ENCODE data around the gene EIF2S3. TPM values are rescaled to one million over a fixed set of nuclear protein-coding genes. Genes with fewer than 3 reads are reported as not detected.

Gene EIF2S3
- total RNA-seq, 2 experiments from 2014 or later: 197 to 202 TPM

GRCh38 chrX:24055043-24055356 lies 244 bp downstream of the EIF2S3 start:
- Histone ChIP-seq H3K27me3 (ENCODE audit: control insufficient read depth in 1 of 2, insufficient read depth in 2 of 2, low read length in 2 of 2) (no peaks in the 10 kb centered on the region), H3K9me3 (ENCODE audit: control insufficient read depth in 1 of 2, insufficient read depth in 1 of 2, low read length in 2 of 2) (no peaks in the 10 kb centered on the region), H3K27ac (ENCODE audit: low read depth in 1 of 2, low read length in 2 of 2) (peak overlapping the region; percentile 89 to 95), H3K4me1 (ENCODE audit: insufficient read depth, low read length) (peaks cover 5% of the 10 kb centered on the region), H3K4me3 (ENCODE audit: low read length) (peak overlapping the region; percentile 95), H3K36me3 (ENCODE audit: insufficient read depth, low read length) (peaks cover 13% of the 10 kb centered on the region)
- Mint-ChIP-seq H3K9me3 (no peaks in the 10 kb centered on the region), H3K36me3 (ENCODE audit: low read depth) (peaks cover 21% of the 10 kb centered on the region), H3K27ac (no peak overlapping the region), H3K4me1 (ENCODE audit: low read depth) (peaks cover 17% of the 10 kb centered on the region), H3K4me3 (no peak overlapping the region), H3K27me3 (no peaks in the 10 kb centered on the region)
- no peak for TF ChIP-seq CTCF (IDR thresholded peaks at IDR 0.05)
- DNase-seq (no peak), ATAC-seq (ENCODE audit: poor library complexity) (peak; percentile 3)
- POLR2A ChIA-PET: interaction anchor here (1.0 to 3.2 kb wide), 13 partner anchors 9 to 274 kb away, joined by 3 to 91 read pairs (median 9); partner anchors contain the start of genes APOO, CXorf58, KLHL15 and SAT1
- intact Hi-C loops (cut with DNase I, micrococcal nuclease): loop anchor here (2.0 to 10.0 kb wide), 6 partner anchors 30 to 383 kb away; partner anchors contain the start of gene ZFX (in 1 of the 2)
- CTCF ChIA-PET: interaction anchor here (0.6 to 3.5 kb wide), 23 partner anchors 8 to 1933 kb away, joined by 3 to 43 read pairs (median 4); partner anchors contain the start of genes APOO, CXorf58, KLHL15 and SAT1

- peaks cover 68% of the 10 kb centered on the region for H3K36me3 Mint-ChIP-seq (ENCODE audit: low read depth)
Measured at GRCh38 chrX:24063488-24063887, 8.7 kb downstream of the EIF2S3 start.

GRCh38 chrX:24069877-24070276 lies 15.1 kb downstream of the EIF2S3 start:
- Mint-ChIP-seq H3K4me3 (no peak overlapping the region), H3K27me3 (no peaks in the 10 kb centered on the region), H3K36me3 (ENCODE audit: low read depth) (peaks cover 61% of the 10 kb centered on the region), H3K27ac (no peak overlapping the region), H3K9me3 (no peaks in the 10 kb centered on the region), H3K4me1 (ENCODE audit: low read depth) (no peaks in the 10 kb centered on the region)
- no peak for ATAC-seq (ENCODE audit: poor library complexity)
- ChIA-PET POLR2A (no interaction called here), CTCF (no interaction called here)
- no peak for TF ChIP-seq CTCF (IDR thresholded peaks at IDR 0.05)
- Histone ChIP-seq H3K4me1 (ENCODE audit: insufficient read depth, low read length) (no peaks in the 10 kb centered on the region), H3K27ac (ENCODE audit: low read depth in 1 of 2, low read length in 2 of 2) (no peak overlapping the region), H3K4me3 (ENCODE audit: low read length) (no peak overlapping the region), H3K27me3 (ENCODE audit: control insufficient read depth in 1 of 2, insufficient read depth in 2 of 2, low read length in 2 of 2) (no peaks in the 10 kb centered on the region), H3K9me3 (ENCODE audit: control insufficient read depth in 1 of 2, insufficient read depth in 1 of 2, low read length in 2 of 2) (no peaks in the 10 kb centered on the region), H3K36me3 (ENCODE audit: insufficient read depth, low read length) (peaks cover 39% of the 10 kb centered on the region)
- intact Hi-C loops (cut with DNase I, micrococcal nuclease): no loop called here
- DNase-seq: no peak

More at GRCh38 chrX:24063488-24063887, 8.7 kb downstream of the EIF2S3 start:
- peaks cover 60% of the 10 kb centered on the region for H3K36me3 ChIP-seq (ENCODE audit: insufficient read depth, low read length)
- no peak for ATAC-seq (ENCODE audit: poor library complexity)
- no peak for TF ChIP-seq CTCF (IDR thresholded peaks at IDR 0.05)
- intact Hi-C loops (cut with DNase I, micrococcal nuclease): no loop called here
- ChIA-PET CTCF (interaction anchor here (1.0 kb wide), 1 partner anchor 9 kb away, joined by 4 read pairs; the partner anchor contains the start of gene EIF2S3), POLR2A (interaction anchor here (1.5 kb wide), 1 partner anchor 8 kb away, joined by 3 read pairs; the partner anchor contains the start of gene EIF2S3)
- no peaks in the 10 kb centered on the region for H3K27me3 ChIP-seq (ENCODE audit: control insufficient read depth in 1 of 2, insufficient read depth in 2 of 2, low read length in 2 of 2)
- H3K9me3 ChIP-seq (ENCODE audit: control insufficient read depth in 1 of 2, insufficient read depth in 1 of 2, low read length in 2 of 2): no peaks in the 10 kb centered on the region
- no peak overlapping the region for H3K4me3 ChIP-seq (ENCODE audit: low read length)
- H3K27me3 Mint-ChIP-seq: no peaks in the 10 kb centered on the region
- H3K4me3 Mint-ChIP-seq: no peak overlapping the region
- H3K9me3 Mint-ChIP-seq: no peaks in the 10 kb centered on the region
- H3K4me1 ChIP-seq (ENCODE audit: insufficient read depth, low read length): no peaks in the 10 kb centered on the region
- H3K4me1 Mint-ChIP-seq (ENCODE audit: low read depth): peaks cover 4% of the 10 kb centered on the region
- no peak overlapping the region for H3K27ac ChIP-seq (ENCODE audit: low read depth in 1 of 2, low read length in 2 of 2)
- H3K27ac Mint-ChIP-seq: no peak overlapping the region
- no peak for DNase-seq
